A673 (cell line): ENCODE results near the gene SEC23IP.

Experiments used
- CTCF ChIP-seq: fragments of 300-800, 200-600 bp; sonication (generic); conservative IDR thresholded peaks from 2 replicates; pipeline ENCODE4 v1.5.1; 2017; ENCODE audit warnings: low read depth, mild to moderate bottlenecking, antibody characterized with exemption, low read length, moderate library complexity, mixed read lengths
- EZH2 ChIP-seq: fragments of 200-600 bp; sonication (generic); IDR thresholded peaks from 2 replicates; pipeline ENCODE4 v1.6.1; 2017; ENCODE audit warnings: borderline replicate concordance, low read depth, mild to moderate bottlenecking, mixed read lengths, antibody characterized with exemption, low read length; ENCODE audit not compliant: poor library complexity, severe bottlenecking

GRCh38 chr10:119871881-119872609 lies 20.5 kb upstream of the SEC23IP start:
- TF ChIP-seq EZH2, result no peak
- no peak for TF ChIP-seq CTCF
